ENCODE data around the gene SLC31A1.
A peak's percentile ranks its signal among the peaks of the same experiment; 100 is the strongest.
"Not testable (repeated sequence)": the region's sequence is repeated elsewhere in the genome, so short reads cannot be mapped to it uniquely, and the experiment has no call there.

The SLC31A1 gene

DNA sequence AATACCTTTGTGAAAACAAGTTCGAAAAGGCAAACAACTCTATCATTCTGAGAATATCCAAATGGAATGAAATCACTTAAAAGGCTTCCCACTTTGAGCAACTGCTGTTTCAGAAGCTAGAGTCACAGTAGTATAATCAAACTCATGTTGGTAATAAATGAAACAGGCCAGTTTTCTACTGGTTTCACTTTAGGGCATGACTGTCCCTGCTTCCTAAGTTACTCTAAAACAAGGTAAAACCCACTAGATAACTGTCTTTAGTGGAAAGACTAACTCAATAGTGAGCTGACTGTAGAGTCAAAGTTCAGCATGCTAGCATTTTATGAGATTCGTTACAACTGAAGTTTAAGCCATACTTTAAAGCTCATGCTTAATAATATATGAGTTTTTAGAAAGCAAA lies 48.0 kb downstream of the SLC31A1 start:
- peaks cover 52% of the 10 kb centered on the region for H3K36me3 ChIP-seq (ENCODE audit: insufficient read depth, low read length)
- H3K4me3 ChIP-seq (ENCODE audit: low read length): no peak overlapping the region

DNA sequence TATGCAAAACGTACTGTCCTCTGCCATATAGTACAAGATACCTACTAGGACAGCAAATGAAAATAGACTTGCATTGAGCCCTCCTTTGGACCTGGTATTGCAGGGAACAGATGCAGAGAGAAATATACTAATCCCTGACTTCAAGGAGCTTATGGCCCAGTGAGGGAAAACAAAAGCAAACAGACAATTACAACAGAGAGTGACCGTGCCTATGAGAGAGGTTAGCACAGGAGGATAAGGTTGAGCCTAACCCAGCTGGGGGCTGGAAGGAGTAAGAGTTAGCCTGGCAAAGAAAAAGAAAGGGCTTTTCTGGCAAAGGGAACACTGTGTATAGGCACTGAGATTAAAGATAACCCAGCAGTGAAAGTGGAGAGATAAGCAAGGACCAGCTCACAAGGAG lies 48.5 kb downstream of the SLC31A1 start:
- H3K9ac ChIP-seq (ENCODE audit: low read depth, low read length): no peak overlapping the region
- peaks cover 7% of the 10 kb centered on the region for H3K4me1 ChIP-seq (ENCODE audit: control insufficient read depth, insufficient read depth, low read length)
- no peak overlapping the region for H3K4me2 ChIP-seq (ENCODE audit: low read length)
- peaks cover 52% of the 10 kb centered on the region for H3K36me3 ChIP-seq (ENCODE audit: insufficient read depth, low read length)
- H3K9me3 ChIP-seq (replicated peaks; ENCODE audit: low read length): no peaks in the 10 kb centered on the region
- no peak overlapping the region for H3K4me3 ChIP-seq (ENCODE audit: low read length)
- no peaks in the 10 kb centered on the region for H3K27me3 ChIP-seq (ENCODE audit: control insufficient read depth, insufficient read depth, low read length)

More for the DNA sequence above, 48.0 kb downstream of the SLC31A1 start:
- Histone ChIP-seq H3K9ac (ENCODE audit: low read depth, low read length) (no peak overlapping the region), H3K4me2 (ENCODE audit: low read length) (no peak overlapping the region), H3K4me1 (ENCODE audit: control insufficient read depth, insufficient read depth, low read length) (peaks cover 7% of the 10 kb centered on the region), H3K27me3 (ENCODE audit: control insufficient read depth, insufficient read depth, low read length) (no peaks in the 10 kb centered on the region), H3K9me3 (replicated peaks; ENCODE audit: low read length) (no peaks in the 10 kb centered on the region)

DNA sequence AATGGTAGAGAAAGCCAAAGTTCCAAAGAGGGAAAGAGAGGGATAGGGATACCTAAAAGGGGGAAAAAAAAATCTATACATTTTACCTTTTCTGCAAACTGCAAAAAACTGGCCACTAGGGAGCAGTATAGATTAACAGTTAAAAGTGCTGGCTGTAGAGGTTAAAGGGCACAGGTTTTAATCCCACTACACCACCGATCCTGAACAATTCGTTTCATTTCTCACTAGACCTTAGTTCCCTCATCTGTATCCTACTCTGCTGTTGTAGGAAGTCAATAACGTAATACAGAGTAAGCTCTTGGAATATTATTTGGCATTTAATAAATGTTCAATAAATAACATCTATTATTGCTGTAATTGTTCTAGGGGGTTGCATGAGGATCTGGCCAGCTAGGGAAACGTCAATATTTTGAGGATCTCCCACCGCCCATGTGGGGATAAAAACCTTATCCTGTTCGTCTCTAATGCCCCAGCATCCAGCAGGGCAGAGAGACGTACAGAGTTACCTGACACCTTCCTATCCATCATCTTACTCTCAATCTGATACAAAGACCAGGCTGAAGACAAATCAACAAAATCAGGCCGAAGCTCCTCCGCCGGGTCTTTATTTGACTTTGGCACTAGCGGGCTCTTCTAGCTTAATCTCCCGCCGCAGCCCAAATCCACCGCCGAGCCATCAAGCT lies 53.3 kb downstream of the SLC31A1 start:
- Histone ChIP-seq H3K4me3 (ENCODE audit: low read length) (peak overlapping the region; percentile 86), H3K9me3 (replicated peaks; ENCODE audit: low read length) (no peaks in the 10 kb centered on the region), H3K4me2 (ENCODE audit: low read length) (peak overlapping the region; percentile 91), H3K9ac (ENCODE audit: low read depth, low read length) (peak overlapping the region; percentile 92), H3K4me1 (ENCODE audit: control insufficient read depth, insufficient read depth, low read length) (peaks cover 13% of the 10 kb centered on the region), H3K27me3 (ENCODE audit: control insufficient read depth, insufficient read depth, low read length) (no peaks in the 10 kb centered on the region), H3K36me3 (ENCODE audit: insufficient read depth, low read length) (peaks cover 51% of the 10 kb centered on the region)

DNA sequence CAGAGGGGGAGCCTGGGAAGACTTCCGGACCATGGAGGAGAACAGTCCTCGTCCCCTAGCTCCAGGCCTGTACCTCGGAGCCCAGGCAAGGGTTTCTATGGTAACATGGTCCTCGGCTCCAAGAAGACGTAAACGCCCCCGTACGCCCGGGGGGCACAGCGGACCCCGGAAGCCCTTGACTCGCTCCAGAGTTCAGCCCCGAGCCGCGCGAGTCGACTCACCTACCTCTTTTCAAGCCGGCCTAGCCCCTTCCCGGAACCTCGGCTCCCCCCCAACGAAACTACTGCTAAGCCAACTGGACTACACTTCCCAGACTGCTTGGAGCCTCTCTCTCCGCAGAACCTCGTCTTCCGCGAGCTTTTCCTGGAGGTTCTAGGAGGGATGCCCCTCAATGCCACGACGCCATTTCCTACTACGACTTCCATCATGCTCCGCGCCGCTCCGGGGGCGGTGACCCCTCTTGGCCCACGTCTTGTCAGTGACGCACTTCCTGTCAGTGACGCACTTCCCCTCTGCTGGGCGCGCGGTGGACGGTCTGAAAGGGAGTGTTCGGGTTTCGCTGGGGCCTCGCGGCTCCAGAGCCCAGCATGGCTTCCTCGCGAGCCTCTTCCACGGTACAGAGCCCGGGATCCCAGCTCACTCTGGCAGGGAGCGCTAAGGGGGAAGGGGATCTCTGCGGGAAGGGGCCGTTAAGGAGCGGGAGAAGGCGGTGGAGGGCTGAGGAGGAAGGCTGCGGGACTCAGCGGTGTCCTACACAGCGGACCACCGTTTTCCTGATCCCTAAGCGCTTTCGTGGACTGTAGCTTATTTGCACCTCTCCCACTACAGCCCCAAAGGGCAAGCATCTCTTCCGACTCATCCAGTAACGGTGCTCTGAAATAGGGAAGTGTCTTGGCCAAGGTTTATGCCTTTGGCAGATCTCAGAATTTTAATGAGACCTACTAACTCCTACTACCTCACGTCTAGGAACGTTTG lies 54.1 kb downstream of the SLC31A1 start, which contains the start of the genes CDC26 and PRPF4:
Gene CDC26, minus strand, starts transcription at position 416 of the 975 bp plus-strand sequence. CDS start 3,065 bp downstream, outside the sequence.
Gene PRPF4, plus strand, starts transcription at position 502 of the 975 bp plus-strand sequence. Its CDS starts 86 bp downstream, at position 588.
- Histone ChIP-seq H3K4me2 (ENCODE audit: low read length) (peak within 1 kb of the TSS; percentile 91), H3K9ac (ENCODE audit: low read depth, low read length) (peak within 1 kb of the TSS; percentile 92), H3K9me3 (replicated peaks; ENCODE audit: low read length) (no peaks in the 10 kb centered on the region), H3K36me3 (ENCODE audit: insufficient read depth, low read length) (peaks cover 53% of the 10 kb centered on the region), H3K4me1 (ENCODE audit: control insufficient read depth, insufficient read depth, low read length) (peaks cover 13% of the 10 kb centered on the region), H3K27me3 (ENCODE audit: control insufficient read depth, insufficient read depth, low read length) (no peaks in the 10 kb centered on the region), H3K4me3 (ENCODE audit: low read length) (peak within 1 kb of the TSS; percentile 86)

DNA sequence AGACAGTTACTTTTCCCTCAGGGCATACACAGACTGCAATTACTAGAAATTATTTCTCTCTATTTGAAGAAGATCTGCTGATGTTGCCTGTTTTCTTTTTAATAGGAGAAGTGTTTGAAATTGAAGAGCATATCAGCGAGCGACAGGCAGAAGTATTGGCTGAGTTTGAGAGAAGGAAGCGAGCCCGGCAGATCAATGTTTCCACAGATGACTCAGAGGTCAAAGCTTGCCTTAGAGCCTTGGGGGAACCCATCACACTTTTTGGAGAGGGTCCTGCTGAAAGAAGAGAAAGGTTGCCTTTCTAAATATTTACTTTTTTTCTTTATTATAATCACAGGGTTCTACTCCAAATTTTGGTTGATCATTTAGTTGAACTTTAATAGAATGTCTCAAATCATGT lies 57.5 kb downstream of the SLC31A1 start:
- Histone ChIP-seq H3K36me3 (ENCODE audit: insufficient read depth, low read length) (peaks cover 58% of the 10 kb centered on the region), H3K9me3 (replicated peaks; ENCODE audit: low read length) (no peaks in the 10 kb centered on the region), H3K9ac (ENCODE audit: low read depth, low read length) (no peak overlapping the region), H3K4me2 (ENCODE audit: low read length) (no peak overlapping the region), H3K4me1 (ENCODE audit: control insufficient read depth, insufficient read depth, low read length) (peaks cover 11% of the 10 kb centered on the region), H3K27me3 (ENCODE audit: control insufficient read depth, insufficient read depth, low read length) (no peaks in the 10 kb centered on the region), H3K4me3 (ENCODE audit: low read length) (no peak overlapping the region)

DNA sequence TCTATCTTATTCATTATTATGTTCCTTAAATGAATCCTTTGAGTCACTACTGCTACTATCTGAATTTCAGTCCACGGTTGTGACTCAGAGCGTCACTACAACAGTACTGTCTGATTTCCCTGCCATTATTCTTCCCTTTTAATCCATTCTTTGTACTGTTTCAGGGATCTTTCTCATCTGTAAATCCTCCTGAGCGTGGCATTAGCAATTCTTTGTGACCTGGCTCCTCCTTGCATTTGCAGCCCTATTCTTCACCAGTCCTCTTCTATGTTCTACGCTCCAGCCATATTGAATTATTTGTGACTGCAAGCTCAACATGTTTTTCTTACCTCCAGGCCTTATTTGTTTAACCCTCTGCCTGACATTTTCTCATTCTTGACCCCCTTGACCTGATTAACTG lies 60.0 kb downstream of the SLC31A1 start:
- Histone ChIP-seq H3K4me1 (ENCODE audit: control insufficient read depth, insufficient read depth, low read length) (peaks cover 3% of the 10 kb centered on the region), H3K4me3 (ENCODE audit: low read length) (no peak overlapping the region), H3K36me3 (ENCODE audit: insufficient read depth, low read length) (peaks cover 77% of the 10 kb centered on the region), H3K9ac (ENCODE audit: low read depth, low read length) (no peak overlapping the region), H3K4me2 (ENCODE audit: low read length) (no peak overlapping the region), H3K9me3 (replicated peaks; ENCODE audit: low read length) (no peaks in the 10 kb centered on the region), H3K27me3 (ENCODE audit: control insufficient read depth, insufficient read depth, low read length) (no peaks in the 10 kb centered on the region)

DNA sequence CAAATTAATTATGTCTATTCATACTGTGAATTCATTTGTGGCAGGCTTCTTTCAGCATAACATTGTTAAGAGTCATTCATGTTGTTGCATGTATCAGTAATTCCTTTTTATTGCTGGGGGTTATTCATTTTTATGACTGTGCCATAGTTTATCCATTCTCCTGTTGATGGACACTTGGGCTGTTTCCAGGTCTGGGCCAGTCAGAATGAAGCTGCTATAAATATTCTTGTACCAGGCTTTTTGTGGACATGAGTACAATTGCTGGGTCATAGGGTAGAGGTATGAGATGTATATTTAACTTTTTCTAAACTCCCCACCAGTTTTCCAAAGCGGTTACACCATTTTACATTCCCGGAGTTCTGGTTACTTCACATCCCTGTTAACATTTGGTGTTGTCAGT lies 67.7 kb downstream of the SLC31A1 start:
- H3K36me3 ChIP-seq (ENCODE audit: insufficient read depth, low read length): peaks cover 84% of the 10 kb centered on the region
- H3K9ac ChIP-seq (ENCODE audit: low read depth, low read length): no peak overlapping the region
- H3K4me1 ChIP-seq (ENCODE audit: control insufficient read depth, insufficient read depth, low read length): no peaks in the 10 kb centered on the region
- no peak overlapping the region for H3K4me2 ChIP-seq (ENCODE audit: low read length)
- H3K27me3 ChIP-seq (ENCODE audit: control insufficient read depth, insufficient read depth, low read length): no peaks in the 10 kb centered on the region
- no peaks in the 10 kb centered on the region for H3K9me3 ChIP-seq (replicated peaks; ENCODE audit: low read length)
- no peak overlapping the region for H3K4me3 ChIP-seq (ENCODE audit: low read length)

DNA sequence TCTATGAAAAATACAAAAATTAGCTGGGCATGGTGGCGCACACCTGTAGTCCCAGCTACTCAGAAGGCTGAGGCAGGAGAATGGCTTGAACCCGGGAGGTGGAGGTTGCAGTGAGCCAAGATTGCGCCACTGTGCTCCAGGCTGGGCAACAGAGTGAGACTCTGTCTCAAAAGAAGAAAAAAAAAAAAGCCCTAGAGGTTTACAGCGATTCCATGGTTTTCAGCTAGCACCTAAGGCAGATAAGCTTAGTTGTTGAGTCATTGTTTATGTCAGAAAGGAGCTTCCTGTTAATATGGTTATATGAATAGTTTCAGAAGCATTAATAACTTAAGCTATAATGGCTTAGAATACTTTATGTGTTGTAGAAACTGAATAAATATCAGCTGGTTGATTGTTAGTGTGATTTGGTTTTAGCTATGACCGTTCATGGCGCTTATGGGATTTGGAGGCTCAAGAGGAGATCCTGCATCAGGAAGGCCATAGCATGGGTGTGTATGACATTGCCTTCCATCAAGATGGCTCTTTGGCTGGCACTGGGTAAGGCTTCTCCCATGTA lies 68.8 kb downstream of the SLC31A1 start:
- Histone ChIP-seq H3K9me3 (replicated peaks; ENCODE audit: low read length) (no peaks in the 10 kb centered on the region), H3K27me3 (ENCODE audit: control insufficient read depth, insufficient read depth, low read length) (no peaks in the 10 kb centered on the region), H3K4me3 (ENCODE audit: low read length) (no peak overlapping the region), H3K9ac (ENCODE audit: low read depth, low read length) (no peak overlapping the region), H3K4me1 (ENCODE audit: control insufficient read depth, insufficient read depth, low read length) (no peaks in the 10 kb centered on the region), H3K4me2 (ENCODE audit: low read length) (no peak overlapping the region), H3K36me3 (ENCODE audit: insufficient read depth, low read length) (peaks cover 73% of the 10 kb centered on the region)

DNA sequence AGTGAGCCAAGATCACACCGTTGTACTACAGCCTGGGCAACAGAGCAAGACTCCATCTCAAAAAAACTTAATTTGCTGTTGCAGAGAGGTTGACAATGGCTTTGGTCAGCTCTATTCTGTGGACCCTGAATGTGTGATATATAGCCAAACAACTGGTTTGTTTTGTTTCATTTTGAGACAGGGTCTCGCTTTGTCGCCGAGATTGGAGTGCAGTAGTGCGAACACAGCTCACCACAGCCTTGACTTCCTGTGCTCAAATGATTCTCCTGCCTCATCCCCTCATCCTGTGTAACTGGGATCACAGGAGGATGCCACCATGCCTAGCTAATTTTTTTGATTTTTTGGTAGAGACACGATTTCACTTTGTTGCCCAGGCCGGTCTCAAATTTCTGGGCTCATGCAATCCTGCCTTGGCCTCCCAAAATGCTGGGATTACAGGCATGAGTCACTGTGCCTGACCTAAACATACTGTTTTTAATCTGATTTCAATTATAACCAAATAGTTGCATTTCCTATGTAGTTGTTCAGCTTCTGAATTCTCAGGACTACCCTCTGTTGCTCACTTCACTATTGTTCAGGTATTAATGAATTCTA lies 72.0 kb downstream of the SLC31A1 start:
- H3K27me3 ChIP-seq (ENCODE audit: control insufficient read depth, insufficient read depth, low read length): peaks cover 5% of the 10 kb centered on the region
- H3K4me3 ChIP-seq (ENCODE audit: low read length): no peak overlapping the region

DNA sequence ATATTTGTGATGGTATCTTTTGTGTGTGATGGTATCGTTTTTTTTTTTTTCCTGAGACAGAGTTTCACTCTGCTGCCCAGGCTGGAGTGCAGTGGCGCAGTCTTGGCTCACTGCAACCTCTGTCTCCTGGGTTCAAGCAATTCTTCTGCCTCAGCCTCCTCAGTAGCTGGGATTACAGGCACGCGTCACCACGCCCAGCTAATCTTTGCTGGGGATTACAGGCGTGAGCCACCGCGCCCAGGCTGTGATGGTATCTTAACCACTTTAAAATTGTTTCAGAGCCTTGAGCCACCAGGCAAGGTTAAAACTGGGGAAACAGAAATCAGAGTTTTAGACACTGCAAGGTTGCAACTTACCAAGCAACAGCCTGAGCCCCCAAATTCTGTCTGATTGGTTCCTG lies 74.9 kb downstream of the SLC31A1 start:
- H3K9me3 ChIP-seq (replicated peaks; ENCODE audit: low read length); H3K4me1 ChIP-seq (ENCODE audit: control insufficient read depth, insufficient read depth, low read length); H3K9ac ChIP-seq (ENCODE audit: low read depth, low read length); H3K4me3 ChIP-seq (ENCODE audit: low read length); H3K4me2 ChIP-seq (ENCODE audit: low read length): not testable (repeated sequence)
- Histone ChIP-seq H3K36me3 (ENCODE audit: insufficient read depth, low read length) (peaks cover 20% of the 10 kb centered on the region), H3K27me3 (ENCODE audit: control insufficient read depth, insufficient read depth, low read length) (peaks cover 33% of the 10 kb centered on the region)

More for the DNA sequence above, 72.0 kb downstream of the SLC31A1 start:
- Histone ChIP-seq H3K9ac (ENCODE audit: low read depth, low read length) (no peak overlapping the region), H3K36me3 (ENCODE audit: insufficient read depth, low read length) (peaks cover 48% of the 10 kb centered on the region), H3K4me1 (ENCODE audit: control insufficient read depth, insufficient read depth, low read length) (no peaks in the 10 kb centered on the region), H3K4me2 (ENCODE audit: low read length) (no peak overlapping the region), H3K9me3 (replicated peaks; ENCODE audit: low read length) (no peaks in the 10 kb centered on the region)
